NCI-H146 treated with DMSO at 0.1 percent for 48 hours (cell line): ENCODE results near the gene ATXN1.

ENCODE experiments used
- DNase-seq: peaks from one replicate; lab custom pipeline; 2025; ENCODE audit not compliant: unreplicated experiment; lab: John Stamatoyannopoulos, UW

The ATXN1 gene

DNA sequence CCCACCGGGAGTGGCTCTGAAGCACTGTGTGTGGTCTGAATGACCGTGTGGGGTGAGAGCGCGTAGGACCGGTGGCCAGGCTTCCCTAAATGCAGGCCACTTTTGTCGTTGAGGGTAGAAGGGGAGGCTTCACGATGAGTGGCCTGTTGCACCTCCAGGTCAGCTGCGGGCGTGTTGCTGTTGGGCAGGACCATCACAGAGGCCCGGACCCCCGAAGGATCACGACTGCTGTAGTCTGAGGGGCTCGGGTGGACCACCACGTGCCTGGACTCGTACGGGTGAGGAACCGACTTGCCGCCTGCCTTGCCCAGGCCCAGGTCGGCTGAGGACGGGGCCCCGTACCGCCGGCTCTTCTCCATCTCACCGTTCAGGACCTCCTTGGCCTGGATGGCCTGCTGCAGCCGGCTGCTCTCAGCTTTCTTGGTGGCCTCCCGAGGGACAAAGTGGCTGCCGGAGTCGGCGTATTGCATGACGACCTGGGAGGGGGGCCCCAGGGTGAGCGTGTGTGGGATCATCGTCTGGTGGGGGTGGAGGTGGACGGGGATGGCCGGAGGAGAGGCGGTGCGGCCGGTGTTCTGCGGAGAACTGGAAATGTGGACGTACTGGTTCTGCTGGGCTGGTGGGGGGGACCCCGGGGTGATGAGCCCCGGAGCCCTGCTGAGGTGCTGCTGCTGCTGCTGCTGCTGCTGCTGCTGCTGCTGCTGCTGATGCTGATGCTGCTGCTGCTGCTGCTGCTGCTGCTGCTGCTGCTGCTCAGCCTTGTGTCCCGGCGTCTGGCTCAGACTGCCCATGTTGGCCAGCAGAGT, 434.1 kb downstream of the ATXN1 start:
- no peak for DNase-seq

DNA sequence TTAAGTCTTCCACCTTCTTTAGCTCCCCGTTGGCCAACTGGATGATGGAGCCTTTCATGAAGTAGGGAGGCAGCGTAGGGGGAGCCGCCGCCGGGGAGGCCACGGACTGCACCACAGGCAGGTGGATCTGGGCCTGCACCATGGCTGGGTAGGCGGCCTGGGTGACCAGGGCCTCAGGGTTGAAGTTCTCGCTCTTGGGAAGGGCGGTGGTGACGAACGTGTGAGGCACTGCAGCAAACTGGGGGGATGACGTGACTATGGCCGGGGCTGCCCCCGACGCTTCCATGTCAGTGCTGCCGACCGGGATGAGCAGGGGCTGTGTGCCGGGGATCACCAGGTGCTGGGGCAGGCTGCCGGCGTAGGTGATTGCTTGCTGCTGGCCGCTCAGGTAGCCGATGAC, 434.7 kb downstream of the ATXN1 start:
- DNase-seq, result no peak

DNA sequence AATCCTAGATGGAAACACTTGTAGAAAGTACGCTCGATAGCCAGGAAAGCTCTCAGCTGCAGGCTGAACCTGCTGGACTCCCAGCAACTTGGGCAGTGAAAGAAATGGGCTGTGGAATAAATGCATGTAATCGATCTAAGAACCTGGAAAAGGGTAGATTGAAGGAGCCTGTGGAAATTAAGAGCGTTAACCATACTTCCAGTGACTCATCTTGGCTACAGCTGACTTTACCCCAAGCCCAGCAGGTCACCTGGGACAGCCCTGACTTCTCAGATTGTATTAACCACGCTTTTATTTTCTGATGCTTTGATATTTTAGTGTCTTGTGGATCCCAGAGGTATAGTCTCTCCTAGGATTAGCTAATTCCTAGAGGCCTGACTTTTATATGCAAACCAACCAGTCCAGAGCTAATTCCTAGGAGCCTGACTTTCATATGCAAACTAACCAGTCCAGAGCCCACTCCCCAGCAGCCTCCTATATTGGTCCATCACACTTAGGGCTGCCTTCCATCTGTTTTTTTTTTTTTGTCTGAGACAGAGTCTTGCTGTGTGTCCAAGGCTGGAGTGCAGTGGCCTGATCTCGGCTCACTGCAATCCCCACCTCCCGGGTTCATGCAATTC, 436.5 kb downstream of the ATXN1 start:
- DNase-seq, result no peak

DNA sequence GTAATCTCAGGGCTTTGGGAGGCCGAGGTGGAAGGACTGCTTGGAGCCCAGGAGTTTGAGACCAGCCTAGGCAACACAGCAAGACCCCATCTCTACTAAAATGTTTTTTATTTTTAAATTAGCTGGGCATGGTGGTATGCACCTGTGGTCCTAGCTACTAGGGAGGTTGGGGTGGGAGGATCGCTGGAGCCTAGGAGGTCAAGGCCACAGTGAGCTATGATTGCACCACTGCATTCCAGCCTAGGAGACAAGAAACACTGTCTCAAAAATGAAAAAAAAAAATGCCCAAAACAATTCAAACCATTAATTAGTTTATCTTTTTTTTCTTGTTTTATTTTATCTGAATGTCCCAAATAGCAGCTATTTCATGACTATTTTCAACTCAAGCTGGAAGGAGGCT, 437.1 kb downstream of the ATXN1 start:
- no peak for DNase-seq

DNA sequence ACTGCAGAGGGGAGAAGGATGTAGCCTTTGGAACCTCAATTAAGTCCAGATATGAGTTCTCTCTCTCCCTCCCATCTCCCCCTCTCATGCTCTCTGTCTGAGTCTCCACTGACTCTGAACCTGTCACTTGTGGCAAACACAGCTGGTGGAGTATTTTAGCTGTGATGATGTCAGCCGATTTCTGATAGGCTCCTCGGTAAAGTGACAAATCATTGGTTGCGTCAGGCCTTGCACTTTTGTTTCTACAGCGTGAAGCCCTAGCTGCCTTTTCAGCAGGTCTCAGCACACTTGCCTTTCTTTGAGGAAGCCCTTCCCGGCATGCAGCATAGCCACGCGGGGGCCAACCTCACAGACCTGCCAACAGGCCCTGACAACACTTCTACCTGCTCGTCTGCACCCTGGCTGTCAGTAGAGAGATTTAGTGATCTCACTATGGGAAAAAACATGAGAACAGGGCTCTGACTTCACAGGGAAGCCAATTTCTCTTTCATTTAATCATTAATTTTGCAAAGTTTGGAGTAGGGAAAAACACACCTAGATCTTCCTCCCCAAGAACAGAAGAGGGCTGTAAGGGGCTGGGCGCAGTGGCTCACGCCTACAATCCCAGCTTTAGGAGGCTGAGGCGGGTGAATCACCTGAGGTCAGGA, 438.5 kb downstream of the ATXN1 start:
- DNase-seq, result peak; percentile 84

DNA sequence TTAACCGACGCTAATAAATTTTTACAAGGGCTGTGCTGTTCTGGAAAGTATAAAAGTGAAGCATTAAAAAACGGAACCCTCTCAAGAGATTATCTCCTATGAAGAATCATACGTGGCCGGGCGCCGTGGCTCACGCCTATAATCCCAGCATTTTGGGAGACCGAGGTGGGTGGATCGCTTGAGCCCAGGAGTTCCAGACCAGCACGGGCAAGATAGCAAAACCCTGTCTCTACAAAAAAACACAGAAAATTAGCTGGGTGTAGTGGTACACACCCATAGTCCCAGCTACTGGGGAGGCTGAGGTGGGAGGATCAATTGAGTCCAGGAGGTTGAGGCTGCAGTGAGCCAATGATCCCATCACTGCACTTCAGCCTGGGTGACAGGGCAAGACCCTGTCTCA, 439.4 kb downstream of the ATXN1 start:
- no peak for DNase-seq

DNA sequence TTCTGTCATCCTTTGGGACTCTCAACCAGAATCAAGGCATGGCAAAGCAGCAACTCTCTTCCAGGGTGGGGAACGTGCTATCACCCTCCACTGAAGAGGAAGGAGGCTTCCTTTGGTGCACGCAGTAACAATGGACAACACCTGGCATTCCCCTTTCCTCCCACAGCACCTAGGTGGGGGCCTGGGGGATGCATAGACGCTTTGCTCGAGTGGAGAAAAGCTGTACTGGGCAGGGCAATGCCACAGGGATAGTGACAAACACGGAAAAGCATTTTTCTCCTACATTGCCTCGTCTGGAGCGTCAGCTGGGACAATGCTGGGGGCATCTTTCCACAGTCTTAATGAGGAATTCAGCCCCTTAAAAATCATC, 439.9 kb downstream of the ATXN1 start:
- no peak for DNase-seq

DNA sequence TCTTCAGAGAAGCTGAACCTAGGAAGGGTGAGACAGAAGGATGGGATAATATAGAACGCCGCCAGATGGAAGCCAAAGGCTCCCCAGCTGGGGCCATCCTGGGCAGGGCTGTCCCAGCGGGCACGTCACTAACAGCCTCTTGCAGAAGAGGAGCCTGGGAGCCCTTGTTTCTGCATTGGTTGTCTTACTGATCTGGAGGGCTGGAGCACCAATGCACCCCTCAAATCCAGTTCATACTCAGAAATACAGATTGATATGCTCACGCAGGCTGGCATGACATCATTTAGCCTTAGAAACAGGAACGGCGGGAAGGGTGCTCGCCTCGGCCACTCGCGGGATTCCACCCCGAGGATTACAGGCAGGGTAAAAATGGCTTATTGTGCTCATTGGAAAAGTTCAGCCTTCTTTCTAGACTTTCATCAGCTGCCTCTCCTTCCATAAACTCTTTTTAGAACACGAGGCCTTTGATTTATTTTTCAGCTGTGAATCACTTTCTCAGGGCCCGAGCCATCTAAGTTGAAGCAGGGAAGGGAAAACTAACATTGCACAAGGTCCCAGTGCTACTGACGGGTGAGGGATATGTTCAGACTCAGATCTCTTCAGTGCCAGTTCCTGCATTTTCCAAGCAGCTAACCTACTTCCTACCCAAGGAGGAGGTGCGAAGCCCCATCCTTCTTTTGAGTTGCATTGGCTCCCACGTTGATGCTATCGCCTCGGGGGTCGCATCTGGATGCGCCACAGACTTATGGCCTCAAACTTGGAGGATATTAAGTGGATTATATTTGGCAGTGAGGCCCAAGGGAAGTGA, 440.5 kb downstream of the ATXN1 start:
- DNase-seq, result no peak

DNA sequence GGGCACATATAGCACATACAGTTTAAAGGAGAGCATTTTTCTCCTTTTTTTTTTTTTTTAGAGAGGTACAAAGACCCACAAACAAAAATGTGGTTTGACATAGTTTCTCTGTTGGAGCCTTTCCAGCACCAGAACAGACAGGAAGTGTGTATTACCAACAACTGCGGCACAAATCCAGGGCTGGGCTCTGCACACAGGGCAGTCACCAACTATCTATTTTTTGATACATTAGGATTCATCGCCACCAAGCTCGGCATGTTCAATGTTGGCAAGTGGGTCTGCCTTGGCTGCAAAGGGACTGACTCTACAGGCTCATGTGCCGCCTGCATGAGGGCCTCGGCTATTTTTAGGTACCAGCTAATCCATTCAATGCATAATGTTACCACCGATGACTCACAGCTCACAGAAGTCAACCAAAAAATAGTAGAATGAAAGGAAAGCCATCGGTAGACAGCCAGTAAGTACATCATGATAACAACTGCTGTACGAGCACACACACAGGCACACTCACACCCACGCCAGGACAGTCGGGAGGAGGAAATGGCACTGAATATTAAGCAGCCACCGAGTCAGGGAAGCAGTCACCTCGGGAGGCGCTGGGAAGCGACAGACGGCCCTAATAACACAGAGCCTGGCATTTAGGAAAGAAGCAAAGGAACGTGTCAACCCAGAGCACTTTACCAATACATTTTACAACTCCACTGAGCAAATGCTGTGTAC, 441.3 kb downstream of the ATXN1 start:
- no peak for DNase-seq

DNA sequence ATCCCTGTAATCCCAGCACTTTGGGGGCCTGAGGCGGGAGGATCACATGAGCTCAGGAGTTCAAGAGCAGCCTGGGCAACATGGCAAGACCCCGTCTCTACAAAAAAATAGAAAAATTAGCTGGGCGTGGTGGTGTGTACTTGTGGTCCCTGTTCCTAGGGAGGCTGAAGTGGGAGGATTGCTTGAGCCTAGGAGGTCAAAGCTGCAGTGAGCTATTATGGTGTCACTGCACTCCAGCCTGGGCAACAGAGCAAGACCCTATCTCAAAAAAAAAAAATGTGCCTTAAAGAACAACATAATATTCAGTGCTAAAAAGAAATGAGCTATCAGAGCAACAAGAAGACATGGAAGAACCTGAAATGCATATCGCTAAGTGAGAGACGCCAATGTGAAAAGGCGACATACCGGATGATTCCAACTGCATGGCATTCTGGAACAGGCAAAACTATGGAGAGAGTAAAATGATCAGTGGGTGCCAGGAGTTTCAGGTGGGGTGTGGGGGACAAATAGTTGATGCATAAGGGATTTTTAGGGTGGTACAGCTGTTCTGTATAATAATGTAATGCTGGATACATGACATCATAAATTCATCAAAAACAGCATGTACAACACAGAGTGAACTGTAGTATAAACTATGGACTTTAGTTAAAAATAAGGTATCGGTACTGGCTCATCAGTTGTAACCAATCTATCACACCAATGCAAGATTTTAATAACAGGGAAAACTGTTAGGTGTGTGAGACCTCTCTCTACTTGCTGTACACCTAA, 442.1 kb downstream of the ATXN1 start:
- DNase-seq, result no peak

DNA sequence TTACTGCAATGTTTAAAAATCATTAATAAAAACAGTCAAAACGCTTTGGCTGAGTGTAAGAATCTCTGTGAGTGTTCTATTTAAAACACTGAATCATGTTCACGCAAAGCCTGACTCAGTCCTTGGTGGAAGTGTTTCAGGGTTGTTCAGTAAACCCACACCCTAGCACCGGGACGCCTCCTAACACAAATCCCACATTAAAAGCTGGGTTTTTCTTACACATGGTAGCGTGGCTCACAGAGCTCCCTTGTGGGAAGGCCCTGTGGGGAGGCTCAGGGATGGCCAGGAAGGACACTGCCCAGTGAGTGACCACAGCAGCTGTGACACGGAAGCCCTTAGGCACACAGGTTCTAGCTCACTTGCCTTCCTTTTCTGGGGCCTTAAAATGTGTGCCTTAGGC, 442.7 kb downstream of the ATXN1 start:
- no peak for DNase-seq

DNA sequence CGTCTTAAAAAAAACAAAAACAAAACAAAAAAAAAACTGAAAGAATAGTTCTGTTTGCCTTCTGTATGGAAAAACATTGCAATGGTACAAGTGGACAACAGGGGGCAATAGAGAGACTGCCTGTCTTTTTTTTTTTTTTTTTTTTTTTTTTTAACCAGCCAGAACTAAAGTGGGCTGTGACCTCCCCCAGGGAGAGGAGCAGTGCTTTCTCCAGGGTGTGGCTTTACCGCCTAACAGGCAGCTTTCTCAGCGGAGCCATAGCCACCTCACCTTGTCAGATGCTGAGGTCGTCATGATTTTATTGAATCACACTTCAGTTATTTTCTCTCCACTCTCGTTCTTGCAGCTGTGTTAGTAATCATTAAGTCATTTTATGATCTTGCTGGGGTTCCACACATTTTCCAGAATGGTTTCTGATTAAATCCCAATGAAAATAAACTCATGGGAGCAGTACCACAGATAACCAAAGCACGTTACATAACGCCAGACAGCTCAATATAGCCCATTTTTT, 444.5 kb downstream of the ATXN1 start:
- DNase-seq, result peak; percentile 20

DNA sequence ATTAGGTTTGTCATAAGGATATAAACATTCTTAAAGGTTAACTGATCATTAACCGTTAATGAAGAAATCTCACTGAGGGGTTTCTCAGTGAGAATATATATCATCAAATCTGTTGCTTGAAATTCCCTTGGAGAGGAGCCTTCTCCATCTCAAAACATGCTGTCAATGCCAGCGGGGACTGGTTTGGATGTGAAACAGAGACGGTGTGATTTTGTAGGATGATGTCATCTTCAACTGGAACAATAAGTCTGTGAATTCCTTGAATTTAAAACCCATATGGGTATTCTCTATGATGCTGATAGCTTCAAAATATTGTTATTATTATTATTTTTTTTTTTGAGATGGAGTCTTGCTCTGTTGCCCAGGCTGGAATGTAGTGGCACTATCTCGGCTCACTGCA, 447.0 kb downstream of the ATXN1 start:
- DNase-seq, result no peak

DNA sequence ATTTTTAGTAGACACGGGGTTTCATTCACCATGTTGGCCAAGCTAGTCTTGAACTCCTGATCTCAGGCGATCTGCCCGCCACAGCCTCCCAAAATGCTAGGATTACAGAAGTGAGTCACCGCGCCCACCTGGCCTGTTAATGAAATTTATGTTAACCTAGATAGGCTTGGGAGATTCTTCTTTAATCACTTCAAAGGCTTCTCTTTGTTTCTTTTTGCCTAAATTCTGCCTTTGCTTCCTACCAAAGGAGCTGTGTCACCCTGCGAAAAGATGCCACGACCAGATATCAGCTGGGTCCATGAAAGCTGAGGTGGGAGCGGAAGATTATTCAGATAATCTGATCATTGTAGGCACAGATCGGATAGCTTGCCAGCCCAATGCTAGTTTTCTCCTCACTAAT, 447.5 kb downstream of the ATXN1 start:
- no peak for DNase-seq

DNA sequence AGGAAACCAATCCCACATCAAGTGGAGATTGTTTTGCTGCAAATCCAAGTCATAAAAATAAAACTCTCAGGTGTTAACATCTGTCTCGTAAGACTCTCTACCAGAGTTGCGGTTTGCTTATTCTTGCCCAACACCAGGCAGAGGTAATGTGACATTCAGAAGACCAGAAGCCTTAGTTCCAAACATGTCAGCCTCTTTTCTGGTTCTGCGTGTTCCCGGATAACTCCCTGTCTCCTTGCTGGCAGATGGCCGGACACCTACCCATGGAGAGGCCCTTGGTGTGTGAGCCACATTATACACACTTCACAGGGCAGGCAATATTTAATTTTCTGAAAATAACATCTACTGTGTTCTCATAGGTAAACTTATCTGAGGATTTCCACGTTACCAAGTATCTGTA, 449.5 kb downstream of the ATXN1 start:
- no peak for DNase-seq

DNA sequence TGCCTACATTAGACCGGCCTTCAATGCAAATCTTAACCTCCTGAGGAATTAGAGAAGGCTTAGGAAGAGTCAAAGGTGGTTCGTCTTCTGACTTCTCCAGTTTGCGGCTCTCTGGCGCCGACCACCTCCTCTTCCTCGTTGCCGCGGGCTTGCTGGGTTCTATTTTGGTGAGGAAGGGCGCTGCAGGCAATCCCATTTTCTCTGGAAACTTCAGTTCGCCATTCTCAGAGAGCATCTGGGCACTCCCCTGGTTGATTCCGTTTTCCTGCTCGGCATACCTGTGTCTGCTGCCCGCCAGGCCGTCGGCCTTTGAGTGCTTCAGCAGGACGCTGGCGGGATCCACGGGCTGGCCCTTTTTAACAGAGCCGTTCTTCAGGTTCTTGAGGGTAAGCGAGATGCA, 454.9 kb downstream of the ATXN1 start:
- no peak for DNase-seq

DNA sequence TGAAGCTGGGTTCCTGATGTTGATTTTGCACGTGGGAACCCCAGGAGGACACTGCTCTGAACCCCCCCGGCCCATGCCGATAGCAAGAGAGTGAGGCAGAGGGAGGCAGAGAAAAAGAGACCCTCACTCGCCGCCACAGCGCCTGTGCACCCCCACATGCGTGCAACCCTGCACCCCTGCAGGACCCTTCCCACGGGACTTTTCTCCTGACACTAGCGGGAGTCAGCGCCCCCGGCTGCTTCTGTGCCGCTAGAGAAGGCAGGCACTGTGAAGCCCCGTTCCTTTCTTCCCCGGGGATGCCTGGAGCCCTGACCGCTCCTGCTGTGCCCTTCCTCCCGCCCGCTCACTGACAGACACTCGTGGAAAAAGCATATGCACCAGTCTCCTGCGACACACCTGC, 455.5 kb downstream of the ATXN1 start:
- DNase-seq, result no peak

DNA sequence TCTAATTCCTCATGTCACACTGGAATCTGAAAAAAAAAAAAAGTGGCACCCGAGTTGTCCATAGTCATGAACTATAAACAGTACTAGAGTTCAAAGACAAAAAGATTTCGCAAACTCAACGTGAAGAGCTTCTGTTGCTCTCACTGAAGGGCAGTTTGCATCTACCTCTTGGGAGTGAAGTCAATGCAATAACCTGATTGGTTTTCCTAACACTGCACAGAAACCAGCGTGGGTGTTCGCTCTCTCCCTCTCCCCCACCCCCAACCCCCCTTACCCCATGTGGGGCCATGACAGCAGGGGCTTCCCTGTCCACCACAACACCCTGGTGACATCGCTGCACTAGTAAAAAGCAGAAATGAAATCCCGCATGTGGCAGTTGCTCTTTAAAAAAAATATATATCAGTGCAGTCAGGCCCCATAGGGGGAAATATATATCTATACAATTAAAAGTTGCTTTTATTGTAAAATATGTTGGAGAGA, 456.0 kb downstream of the ATXN1 start:
- no peak for DNase-seq

DNA sequence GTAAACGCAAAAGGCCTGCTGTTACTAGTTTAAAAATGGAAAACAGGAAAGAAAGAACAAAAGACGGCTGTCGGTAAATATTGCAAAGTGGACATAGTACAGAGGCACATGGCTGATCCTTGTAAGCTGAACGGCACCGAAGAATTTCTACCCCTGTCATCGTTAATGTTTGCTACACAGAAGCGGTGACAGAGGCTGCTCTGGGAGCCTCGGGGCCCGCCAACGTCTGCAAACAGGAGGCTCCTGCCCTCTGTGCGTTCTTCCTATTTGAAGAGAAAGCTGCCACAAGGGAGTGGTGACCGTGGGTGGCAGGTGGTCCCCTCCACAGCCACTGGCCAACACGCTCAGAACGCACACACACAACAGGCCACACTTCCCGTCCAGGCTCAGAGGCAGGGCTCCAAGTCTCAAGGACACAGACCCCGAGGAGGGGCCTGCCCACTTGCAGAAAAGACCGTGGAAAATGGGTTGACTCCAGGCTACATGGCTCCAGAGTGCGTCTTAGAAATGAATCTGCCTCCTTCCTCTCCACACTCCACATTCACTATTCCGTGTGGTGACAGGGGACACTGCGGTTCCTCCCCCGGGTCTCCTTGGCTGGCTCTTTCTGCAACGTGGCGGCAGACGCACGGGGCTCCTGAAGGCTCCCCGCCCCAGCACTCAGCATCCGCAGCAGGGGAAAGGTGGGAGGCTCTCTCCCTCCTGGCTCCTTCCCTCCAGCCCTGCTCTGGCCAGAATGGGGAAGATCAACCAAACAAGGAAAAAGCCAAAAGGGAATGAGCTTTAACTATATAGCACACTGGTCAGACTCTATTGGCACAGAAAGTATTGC, 458.3 kb downstream of the ATXN1 start:
- DNase-seq, result peak; percentile 46
